HepG2 (cell line): ENCODE data around the gene STX10. TPM values are rescaled to one million over a fixed set of nuclear protein-coding genes. Genes with fewer than 3 reads are reported as not detected.

Source experiments
- CBX1 ChIP-seq: IDR thresholded peaks from one replicate; pipeline ENCODE4 v1.6.1; 2016; ENCODE audit warnings: antibody characterized with exemption, low read depth
- HNF4A ChIP-seq: sonication (generic); formaldehyde crosslinking; IDR thresholded peaks from 2 replicates; pipeline ENCODE4 v1.4.0; 2020; ENCODE audit warnings: missing genetic modification reagents
- HNRNPUL1 ChIP-seq: fragments of 200-400 bp; formaldehyde crosslinking; IDR thresholded peaks from 2 replicates; pipeline ENCODE4 v1.6.1; 2017; ENCODE audit warnings: low read depth, mild to moderate bottlenecking, low read length, moderate library complexity
- JDP2 ChIP-seq: sonication (generic); formaldehyde crosslinking; IDR thresholded peaks from 2 replicates; pipeline ENCODE4 v1.8.1; 2022; ENCODE audit warnings: missing genetic modification reagents, borderline replicate concordance
- MIXL1 ChIP-seq: IDR thresholded peaks from 2 replicates; pipeline ENCODE4 v1.6.1; 2016
- NFYC ChIP-seq: IDR thresholded peaks from 2 replicates; pipeline ENCODE4 v1.6.1; 2016; ENCODE audit warnings: missing genetic modification reagents, missing compliant biosample characterization
- SRF ChIP-seq: IDR thresholded peaks from 2 replicates; pipeline ENCODE4 v1.6.1; 2011; ENCODE audit warnings: mild to moderate bottlenecking, low read depth, low read length, moderate library complexity
- THYN1 ChIP-seq: sonication (generic); formaldehyde crosslinking; IDR thresholded peaks from 2 replicates; pipeline ENCODE4 v1.8.1; 2023; ENCODE audit warnings: low read depth, mild to moderate bottlenecking, moderate library complexity, missing genetic modification reagents, borderline replicate concordance
- TOPORS ChIP-seq: sonication (generic); formaldehyde crosslinking; IDR thresholded peaks from 2 replicates; pipeline ENCODE4 v1.8.0; 2023; ENCODE audit warnings: mild to moderate bottlenecking, missing genetic modification reagents
- ZNF205 ChIP-seq: IDR thresholded peaks from 2 replicates; pipeline ENCODE4 v1.6.1; 2018; ENCODE audit warnings: missing biosample characterization, missing genetic modification reagents
- ZNF33B ChIP-seq: sonication (generic); formaldehyde crosslinking; IDR thresholded peaks from 2 replicates; pipeline ENCODE4 v1.5.1; 2020; ENCODE audit warnings: mild to moderate bottlenecking, missing genetic modification reagents
- ZNF430 ChIP-seq: sonication (generic); formaldehyde crosslinking; IDR thresholded peaks from 2 replicates; pipeline ENCODE4 v1.9.0; 2021; ENCODE audit warnings: mild to moderate bottlenecking, missing genetic modification reagents
- ZNF501 ChIP-seq: sonication (generic); formaldehyde crosslinking; IDR thresholded peaks from 2 replicates; pipeline ENCODE4 v1.5.1; 2020; ENCODE audit warnings: mild to moderate bottlenecking, moderate library complexity, missing genetic modification reagents
- ZNF768 ChIP-seq: sonication (generic); formaldehyde crosslinking; IDR thresholded peaks from 2 replicates; pipeline ENCODE4 v1.4.0; 2020; ENCODE audit warnings: missing genetic modification reagents
- ZNF770 ChIP-seq: sonication (generic); formaldehyde crosslinking; IDR thresholded peaks from 2 replicates; pipeline ENCODE4 v1.5.0; 2020; ENCODE audit warnings: mild to moderate bottlenecking, missing genetic modification reagents
- polyA plus RNA-seq, 8 experiments: library from polyadenylated mRNA; depleted of rRNA in 3 of 8; stranded (reverse) in 7 of 8; unstranded in 1 of 8; fragments of >200 nt; fragmentation: Illumina TruSeq in 4 of 8; extraction: Trizol in 4 of 8; gene quantifications; 2 replicates each; pipeline versions ENCODE4 v1.2.1 to v1.2.3, GENCODE V29; 2011 to 2016; ENCODE audit warnings: low read depth in 4 of 8, missing spikeins in 1 of 8, mixed read lengths in 1 of 8; ENCODE audit not compliant: insufficient read depth in 1 of 8
- total RNA-seq, 5 experiments: library from RNA; depleted of rRNA; stranded (reverse); fragments of >200 nt; fragmentation: Illumina TruSeq; extraction: Trizol; gene quantifications; 2 replicates each; pipeline ENCODE4 v1.2.3, GENCODE V29; 2016; ENCODE audit warnings: low read depth in 1 of 5
- TF ChIP-seq, protein P1 (sequence below): sonication (generic); formaldehyde crosslinking; IDR thresholded peaks from 2 replicates; pipeline ENCODE4 v1.4.0; 2020; ENCODE audit warnings: missing genetic modification reagents
- TF ChIP-seq, protein P2 (sequence below), 2 experiments: fragments of 450-650 bp in 1 of 2; sonication (generic) in 1 of 2; formaldehyde crosslinking in 1 of 2; IDR thresholded peaks; 2 replicates each; pipeline versions ENCODE4 v1.6.1 to v1.8.0; 2016 to 2022; ENCODE audit warnings: antibody characterized with exemption in 1 of 2, mild to moderate bottlenecking in 1 of 2, missing genetic modification reagents in 1 of 2

STX10 gene
- total and polyA plus RNA-seq, 2 of the 13 experiments (the other 11 are each of a cell fraction or from before 2014, with no cell fraction given), result 47.9 to 66.4 TPM

DNA sequence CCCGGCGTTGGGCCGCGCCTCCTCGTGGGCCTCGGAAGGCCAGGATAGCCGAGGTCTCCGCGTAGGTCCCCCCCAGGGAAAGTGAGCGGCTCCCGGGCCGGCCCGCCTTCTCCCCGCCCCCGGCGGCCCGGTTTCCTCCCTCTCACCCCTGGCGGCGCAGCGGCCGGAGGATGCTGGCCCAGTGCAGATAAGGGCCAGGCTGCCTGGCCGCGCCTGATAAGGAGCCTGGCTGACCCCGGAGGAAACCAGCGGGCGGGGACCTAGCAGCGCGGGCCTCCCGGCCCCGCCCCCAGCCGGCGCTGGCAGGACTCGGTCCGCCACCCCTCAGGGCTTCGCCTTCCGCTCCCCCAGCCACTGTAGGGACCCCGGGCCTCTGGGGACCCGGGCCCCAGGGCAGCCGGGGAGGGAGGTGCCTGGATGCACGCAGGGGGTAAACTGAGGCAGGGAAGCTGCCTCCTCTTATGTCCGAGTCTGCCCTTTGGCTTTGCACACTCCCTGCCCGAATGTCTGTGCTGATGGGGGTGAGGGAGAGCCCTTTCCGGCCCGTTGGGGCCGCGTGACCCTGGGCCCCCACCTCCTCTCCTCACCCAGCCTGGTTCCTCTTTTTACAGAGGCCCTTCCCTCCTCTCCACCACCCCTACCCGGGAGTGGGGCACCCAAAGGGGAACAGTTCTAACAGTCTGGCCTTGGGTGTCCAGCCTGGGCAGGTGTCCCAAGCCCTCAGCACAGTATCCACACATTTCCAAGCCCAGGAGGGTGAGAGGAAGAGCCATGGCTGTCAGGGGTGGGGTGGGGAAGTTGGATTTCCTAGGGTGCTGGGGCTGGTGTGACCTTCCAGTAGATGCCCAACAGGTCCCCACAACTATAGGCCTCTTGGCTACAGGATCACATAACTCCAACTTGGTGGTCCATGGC, 47.3 kb downstream of the STX10 start, which contains the start of gene LYL1 (continued):
- TF ChIP-seq ZNF501 (CRISPR knock-in tag), result no peak; the same call in 1 of the 2 replicates
- TF ChIP-seq ZNF205 (CRISPR knock-in tag), result no peak
- TF ChIP-seq, protein P1, sequence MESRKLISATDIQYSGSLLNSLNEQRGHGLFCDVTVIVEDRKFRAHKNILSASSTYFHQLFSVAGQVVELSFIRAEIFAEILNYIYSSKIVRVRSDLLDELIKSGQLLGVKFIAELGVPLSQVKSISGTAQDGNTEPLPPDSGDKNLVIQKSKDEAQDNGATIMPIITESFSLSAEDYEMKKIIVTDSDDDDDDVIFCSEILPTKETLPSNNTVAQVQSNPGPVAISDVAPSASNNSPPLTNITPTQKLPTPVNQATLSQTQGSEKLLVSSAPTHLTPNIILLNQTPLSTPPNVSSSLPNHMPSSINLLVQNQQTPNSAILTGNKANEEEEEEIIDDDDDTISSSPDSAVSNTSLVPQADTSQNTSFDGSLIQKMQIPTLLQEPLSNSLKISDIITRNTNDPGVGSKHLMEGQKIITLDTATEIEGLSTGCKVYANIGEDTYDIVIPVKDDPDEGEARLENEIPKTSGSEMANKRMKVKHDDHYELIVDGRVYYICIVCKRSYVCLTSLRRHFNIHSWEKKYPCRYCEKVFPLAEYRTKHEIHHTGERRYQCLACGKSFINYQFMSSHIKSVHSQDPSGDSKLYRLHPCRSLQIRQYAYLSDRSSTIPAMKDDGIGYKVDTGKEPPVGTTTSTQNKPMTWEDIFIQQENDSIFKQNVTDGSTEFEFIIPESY, result no peak
- TF ChIP-seq MIXL1 (CRISPR knock-in tag), result no peak
- TF ChIP-seq HNRNPUL1, result no peak
- TF ChIP-seq CBX1, result no peak
- TF ChIP-seq HNF4A (CRISPR knock-in tag), result no peak
- TF ChIP-seq JDP2 (CRISPR knock-in tag), result no peak
- no peak for TF ChIP-seq THYN1 (CRISPR knock-in tag)
- no peak for TF ChIP-seq ZNF33B
- TF ChIP-seq, protein P2, sequence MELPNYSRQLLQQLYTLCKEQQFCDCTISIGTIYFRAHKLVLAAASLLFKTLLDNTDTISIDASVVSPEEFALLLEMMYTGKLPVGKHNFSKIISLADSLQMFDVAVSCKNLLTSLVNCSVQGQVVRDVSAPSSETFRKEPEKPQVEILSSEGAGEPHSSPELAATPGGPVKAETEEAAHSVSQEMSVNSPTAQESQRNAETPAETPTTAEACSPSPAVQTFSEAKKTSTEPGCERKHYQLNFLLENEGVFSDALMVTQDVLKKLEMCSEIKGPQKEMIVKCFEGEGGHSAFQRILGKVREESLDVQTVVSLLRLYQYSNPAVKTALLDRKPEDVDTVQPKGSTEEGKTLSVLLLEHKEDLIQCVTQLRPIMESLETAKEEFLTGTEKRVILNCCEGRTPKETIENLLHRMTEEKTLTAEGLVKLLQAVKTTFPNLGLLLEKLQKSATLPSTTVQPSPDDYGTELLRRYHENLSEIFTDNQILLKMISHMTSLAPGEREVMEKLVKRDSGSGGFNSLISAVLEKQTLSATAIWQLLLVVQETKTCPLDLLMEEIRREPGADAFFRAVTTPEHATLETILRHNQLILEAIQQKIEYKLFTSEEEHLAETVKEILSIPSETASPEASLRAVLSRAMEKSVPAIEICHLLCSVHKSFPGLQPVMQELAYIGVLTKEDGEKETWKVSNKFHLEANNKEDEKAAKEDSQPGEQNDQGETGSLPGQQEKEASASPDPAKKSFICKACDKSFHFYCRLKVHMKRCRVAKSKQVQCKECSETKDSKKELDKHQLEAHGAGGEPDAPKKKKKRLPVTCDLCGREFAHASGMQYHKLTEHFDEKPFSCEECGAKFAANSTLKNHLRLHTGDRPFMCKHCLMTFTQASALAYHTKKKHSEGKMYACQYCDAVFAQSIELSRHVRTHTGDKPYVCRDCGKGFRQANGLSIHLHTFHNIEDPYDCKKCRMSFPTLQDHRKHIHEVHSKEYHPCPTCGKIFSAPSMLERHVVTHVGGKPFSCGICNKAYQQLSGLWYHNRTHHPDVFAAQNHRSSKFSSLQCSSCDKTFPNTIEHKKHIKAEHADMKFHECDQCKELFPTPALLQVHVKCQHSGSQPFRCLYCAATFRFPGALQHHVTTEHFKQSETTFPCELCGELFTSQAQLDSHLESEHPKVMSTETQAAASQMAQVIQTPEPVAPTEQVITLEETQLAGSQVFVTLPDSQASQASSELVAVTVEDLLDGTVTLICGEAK (IDR thresholded peaks at IDR 0.05), result no peak
- TF ChIP-seq, protein P2 (CRISPR knock-in tag; IDR thresholded peaks at IDR 0.05), result 0 out of 2 replicates have a peak, but pooled peaks have one; percentile 56
- no peak for TF ChIP-seq TOPORS (CRISPR knock-in tag)
- no peak for TF ChIP-seq ZNF770
- no peak for TF ChIP-seq ZNF768 (CRISPR knock-in tag)
- TF ChIP-seq SRF, result no peak
- no peak for TF ChIP-seq ZNF430 (CRISPR knock-in tag)
- no peak for TF ChIP-seq NFYC (CRISPR knock-in tag)
